Activated T-cell treated with anti-CD3 and anti-CD28 coated beads, Interleukin-2, amount 50 U/mL, for 72 hours (primary cell): Measurements from ENCODE around the gene MST1R. TPM values are rescaled to one million over a fixed set of nuclear protein-coding genes. Genes with fewer than 3 reads are reported as not detected.
"Not testable (repeated sequence)": the region's sequence is repeated elsewhere in the genome, so short reads cannot be mapped to it uniquely, and the experiment has no call there.

Experiments used
- ATAC-seq, 2 donors: fragments of 150-1000 bp; cut with Tn5 transposase; replicated peaks in 1 of 2; 2 replicates each; pipeline ENCODE4 v1.10.0; 2021; ENCODE audit warnings: moderate library complexity in 2 of 2, mild to moderate bottlenecking in 1 of 2
- DNase-seq, 2 donors: peaks; one replicate each; pipeline ENCODE4 v3.0.0; 2021 to 2022; ENCODE audit warnings: mixed read lengths in 1 of 2
- H3K27ac Mint-ChIP-seq: one replicate; pipeline ENCODE4 v1.8.0; 2022; ENCODE audit warnings: mild to moderate bottlenecking, moderate library complexity, mixed read lengths
- H3K27me3 Mint-ChIP-seq: one replicate; pipeline ENCODE4 v1.8.0; 2022; ENCODE audit warnings: low read depth, mixed read lengths
- H3K36me3 Mint-ChIP-seq, 2 donors: one replicate each; pipeline ENCODE4 v1.8.0; 2022; ENCODE audit warnings: mixed read lengths in 2 of 2, mild to moderate bottlenecking in 1 of 2; ENCODE audit not compliant: insufficient read depth in 2 of 2
- H3K4me1 Mint-ChIP-seq: one replicate; pipeline ENCODE4 v1.8.0; 2022; ENCODE audit warnings: low read depth, mixed read lengths
- H3K4me3 Mint-ChIP-seq, 2 donors: one replicate each; pipeline ENCODE4 v1.8.0; 2022; ENCODE audit warnings: mild to moderate bottlenecking in 2 of 2, mixed read lengths in 2 of 2, moderate library complexity in 2 of 2
- H3K9me3 Mint-ChIP-seq, 2 donors: one replicate each; pipeline ENCODE4 v1.8.0; 2022; ENCODE audit warnings: mixed read lengths in 2 of 2
- total RNA-seq, 2 donors: library from RNA; stranded (reverse); gene quantifications; one replicate each; pipeline ENCODE4 v1.2.3, GENCODE V29; 2022

Gene MST1R
- total RNA-seq, 2 donors from 2014 or later = 0.84 to 2.4 TPM

GRCh38 chr3:49927798-49928197 is 24.1 kb upstream of the MST1R start:
- H3K36me3 Mint-ChIP-seq = no peaks in the 10 kb centered on the region
- no peak overlapping the region for H3K4me3 Mint-ChIP-seq
- DNase-seq = no peak
- H3K9me3 Mint-ChIP-seq = no peaks in the 10 kb centered on the region
- no peak for ATAC-seq
- no peaks in the 10 kb centered on the region for H3K27me3 Mint-ChIP-seq
- peaks cover 30% of the 10 kb centered on the region for H3K4me1 Mint-ChIP-seq
- H3K27ac Mint-ChIP-seq = no peak overlapping the region

GRCh38 chr3:49926117-49926728 is 22.6 kb upstream of the MST1R start:
- no peaks in the 10 kb centered on the region for H3K36me3 Mint-ChIP-seq
- no peak overlapping the region for H3K4me3 Mint-ChIP-seq
- DNase-seq (no peak), ATAC-seq (no peak)
- H3K4me1 Mint-ChIP-seq = peaks cover 27% of the 10 kb centered on the region
- H3K27ac Mint-ChIP-seq = peak overlapping the region; percentile 9
- H3K9me3 Mint-ChIP-seq = no peaks in the 10 kb centered on the region
- no peaks in the 10 kb centered on the region for H3K27me3 Mint-ChIP-seq

- H3K27me3 Mint-ChIP-seq = no peaks in the 10 kb centered on the region
- H3K9me3 Mint-ChIP-seq = no peaks in the 10 kb centered on the region
- no peak overlapping the region for H3K27ac Mint-ChIP-seq
- no peaks in the 10 kb centered on the region for H3K36me3 Mint-ChIP-seq
- DNase-seq (no peak), ATAC-seq (no peak)
- H3K4me3 Mint-ChIP-seq = no peak overlapping the region
- peaks cover 23% of the 10 kb centered on the region for H3K4me1 Mint-ChIP-seq
Observed at GRCh38 chr3:49925485-49925884, 21.8 kb upstream of the MST1R start.

- no peaks in the 10 kb centered on the region for H3K36me3 Mint-ChIP-seq
- no peak overlapping the region for H3K4me3 Mint-ChIP-seq
- peaks cover 16% of the 10 kb centered on the region for H3K4me1 Mint-ChIP-seq
- no peaks in the 10 kb centered on the region for H3K9me3 Mint-ChIP-seq
- no peak overlapping the region for H3K27ac Mint-ChIP-seq
- no peak for ATAC-seq
- DNase-seq = no peak
- no peaks in the 10 kb centered on the region for H3K27me3 Mint-ChIP-seq
Observed at GRCh38 chr3:49924683-49925082, 21.0 kb upstream of the MST1R start.

- not testable (repeated sequence) for H3K9me3 Mint-ChIP-seq, H3K27me3 Mint-ChIP-seq, DNase-seq, H3K4me3 Mint-ChIP-seq, H3K27ac Mint-ChIP-seq, ATAC-seq, H3K36me3 Mint-ChIP-seq, H3K4me1 Mint-ChIP-seq
Observed at GRCh38 chr3:49917806-49918590, 14.3 kb upstream of the MST1R start.

- Mint-ChIP-seq H3K4me3 (no peak overlapping the region), H3K27ac (no peak overlapping the region), H3K27me3 (no peaks in the 10 kb centered on the region), H3K36me3 (peaks cover 0 to 4% of the 10 kb centered on the region in 2 donors), H3K4me1 (no peaks in the 10 kb centered on the region), H3K9me3 (no peaks in the 10 kb centered on the region)
- no peak for DNase-seq
- no peak for ATAC-seq
Observed at GRCh38 chr3:49916686-49917085, 13.0 kb upstream of the MST1R start.

GRCh38 chr3:49914906-49915305 is 11.2 kb upstream of the MST1R start:
- H3K4me3 Mint-ChIP-seq = no peak overlapping the region
- no peak overlapping the region for H3K27ac Mint-ChIP-seq
- H3K27me3 Mint-ChIP-seq = no peaks in the 10 kb centered on the region
- H3K36me3 Mint-ChIP-seq = peaks cover 3 to 4% of the 10 kb centered on the region in 2 donors
- no peak for DNase-seq
- ATAC-seq = no peak
- H3K9me3 Mint-ChIP-seq = no peaks in the 10 kb centered on the region
- H3K4me1 Mint-ChIP-seq = no peaks in the 10 kb centered on the region

GRCh38 chr3:49912881-49913281 is 9.2 kb upstream of the MST1R start:
- ATAC-seq (no peak), DNase-seq (no peak)
- Mint-ChIP-seq H3K27me3 (no peaks in the 10 kb centered on the region), H3K4me3 (no peak overlapping the region), H3K27ac (no peak overlapping the region), H3K9me3 (no peaks in the 10 kb centered on the region), H3K4me1 (no peaks in the 10 kb centered on the region), H3K36me3 (peaks cover 4% of the 10 kb centered on the region in 2 donors)

GRCh38 chr3:49911611-49912010 is 7.9 kb upstream of the MST1R start:
- peaks cover under 1% of the 10 kb centered on the region for H3K4me1 Mint-ChIP-seq
- no peak overlapping the region for H3K27ac Mint-ChIP-seq
- no peak for ATAC-seq
- DNase-seq = no peak
- H3K27me3 Mint-ChIP-seq = no peaks in the 10 kb centered on the region
- no peak overlapping the region for H3K4me3 Mint-ChIP-seq
- H3K36me3 Mint-ChIP-seq = peaks cover 4% of the 10 kb centered on the region in 2 donors
- no peaks in the 10 kb centered on the region for H3K9me3 Mint-ChIP-seq

- Mint-ChIP-seq H3K27ac (no peak overlapping the region), H3K4me1 (peaks cover 6% of the 10 kb centered on the region), H3K4me3 (no peak overlapping the region), H3K36me3 (peaks cover 4% of the 10 kb centered on the region in 2 donors), H3K9me3 (no peaks in the 10 kb centered on the region), H3K27me3 (no peaks in the 10 kb centered on the region)
- DNase-seq = no peak
- ATAC-seq = no peak
Observed at GRCh38 chr3:49911124-49911420, 7.4 kb upstream of the MST1R start.

- DNase-seq (no peak), ATAC-seq (no peak)
- no peaks in the 10 kb centered on the region for H3K27me3 Mint-ChIP-seq
- no peak overlapping the region for H3K27ac Mint-ChIP-seq
- peaks cover 11% of the 10 kb centered on the region for H3K4me1 Mint-ChIP-seq
- H3K9me3 Mint-ChIP-seq = no peaks in the 10 kb centered on the region
- no peak overlapping the region for H3K4me3 Mint-ChIP-seq
- peaks cover 4% of the 10 kb centered on the region in 2 donors for H3K36me3 Mint-ChIP-seq
Observed at GRCh38 chr3:49910409-49911123, 6.9 kb upstream of the MST1R start.

- Mint-ChIP-seq H3K36me3 (peaks cover 4% of the 10 kb centered on the region in 2 donors), H3K4me1 (peaks cover 15% of the 10 kb centered on the region), H3K9me3 (no peaks in the 10 kb centered on the region), H3K4me3 (no peak overlapping the region), H3K27me3 (no peaks in the 10 kb centered on the region), H3K27ac (no peak overlapping the region)
- ATAC-seq (no peak), DNase-seq (no peak)
Observed at GRCh38 chr3:49908373-49909199, 4.9 kb upstream of the MST1R start.
